Mesenchymal stem cell (in vitro differentiated cells and primary cell): ENCODE data around the gene HOXB1.

Source experiments
- DNase-seq: peaks from one replicate; pipeline ENCODE4 v3.0.0-alpha.2; 2013
- H2AFZ ChIP-seq: one replicate; pipeline ENCODE4 v1.6.1; 2013; ENCODE audit warnings: low read depth, mild to moderate bottlenecking, control low read depth, inconsistent platforms, low read length, moderate library complexity
- H2AK5ac ChIP-seq: 2 replicates; pipeline ENCODE4 v1.6.1; 2013; ENCODE audit warnings: low read length, moderate library complexity, mild to moderate bottlenecking, inconsistent platforms; ENCODE audit not compliant: severe bottlenecking
- H2BK120ac ChIP-seq: one replicate; pipeline ENCODE4 v1.6.1; 2013; ENCODE audit warnings: low read depth, mild to moderate bottlenecking, inconsistent platforms, low read length, moderate library complexity
- H2BK12ac ChIP-seq, 2 experiments: one replicate each; pipeline ENCODE4 v1.6.1; 2013; ENCODE audit warnings: inconsistent platforms in 2 of 2, low read length in 2 of 2, mild to moderate bottlenecking in 2 of 2, moderate library complexity in 2 of 2, control low read depth in 1 of 2
- H2BK15ac ChIP-seq: one replicate; pipeline ENCODE4 v1.6.1; 2013; ENCODE audit warnings: mild to moderate bottlenecking, low read depth, inconsistent platforms; ENCODE audit not compliant: poor library complexity, severe bottlenecking
- H2BK5ac ChIP-seq: 2 replicates; pipeline ENCODE4 v1.6.1; 2013; ENCODE audit warnings: low read depth, mild to moderate bottlenecking, low read length, control low read depth, inconsistent platforms; ENCODE audit not compliant: poor library complexity, severe bottlenecking
- H3K14ac ChIP-seq, 2 experiments: one replicate each; pipeline ENCODE4 v1.6.1; 2013; ENCODE audit warnings: inconsistent platforms in 2 of 2, low read length in 2 of 2, control low read depth in 1 of 2, mild to moderate bottlenecking in 1 of 2, moderate library complexity in 1 of 2
- H3K18ac ChIP-seq, 2 experiments: one replicate each; pipeline ENCODE4 v1.6.1; 2013; ENCODE audit warnings: inconsistent platforms in 2 of 2, low read length in 2 of 2, control low read depth in 1 of 2, low read depth in 1 of 2, mild to moderate bottlenecking in 1 of 2
- H3K23ac ChIP-seq, 2 experiments: one replicate each; pipeline ENCODE4 v1.6.1; 2013; ENCODE audit warnings: inconsistent platforms in 2 of 2, low read length in 2 of 2, mild to moderate bottlenecking in 2 of 2, moderate library complexity in 2 of 2, control low read depth in 1 of 2
- H3K27ac ChIP-seq: 2 replicates; pipeline ENCODE4 v1.5.1; 2013; ENCODE audit warnings: mild to moderate bottlenecking, moderate library complexity, low read length, control low read depth, inconsistent platforms; ENCODE audit not compliant: poor library complexity, severe bottlenecking
- H3K27me3 ChIP-seq, 2 experiments: 2 replicates each; pipeline versions ENCODE4 v1.6.1 to v1.7.0; 2013; ENCODE audit warnings: low read length in 2 of 2, mild to moderate bottlenecking in 2 of 2, moderate library complexity in 2 of 2, control low read depth in 1 of 2, inconsistent platforms in 1 of 2; ENCODE audit not compliant: control insufficient read depth in 1 of 2, insufficient read depth in 1 of 2
- H3K36me3 ChIP-seq, 2 experiments: 2 replicates each; pipeline versions ENCODE4 v1.6.1 to v1.7.0; 2013; ENCODE audit warnings: low read length in 2 of 2, control low read depth in 1 of 2, inconsistent platforms in 1 of 2, low read depth in 1 of 2, mild to moderate bottlenecking in 1 of 2; ENCODE audit not compliant: insufficient read depth in 2 of 2, control insufficient read depth in 1 of 2
- H3K4ac ChIP-seq, 2 experiments: one replicate each; pipeline ENCODE4 v1.6.1; 2013; ENCODE audit warnings: inconsistent platforms in 2 of 2, low read length in 2 of 2, mild to moderate bottlenecking in 2 of 2, moderate library complexity in 2 of 2, control low read depth in 1 of 2, low read depth in 1 of 2
- H3K4me1 ChIP-seq: 2 replicates; pipeline ENCODE4 v1.6.1; 2013; ENCODE audit warnings: low read depth, low read length, control low read depth; ENCODE audit not compliant: control insufficient read depth, insufficient read depth
- H3K4me2 ChIP-seq: 2 replicates; pipeline ENCODE4 v1.6.1; 2013; ENCODE audit warnings: low read length, mild to moderate bottlenecking, inconsistent platforms; ENCODE audit not compliant: poor library complexity, severe bottlenecking
- H3K4me3 ChIP-seq, 2 experiments: 2 replicates each; pipeline versions ENCODE4 v1.5.1 to v1.7.0; 2013; ENCODE audit warnings: low read length in 2 of 2, mild to moderate bottlenecking in 2 of 2, control low read depth in 1 of 2, low read depth in 1 of 2; ENCODE audit not compliant: insufficient read depth in 1 of 2
- H3K79me1 ChIP-seq: replicated peaks from 2 replicates; pipeline ENCODE4 v1.6.1; 2013; ENCODE audit warnings: mild to moderate bottlenecking, control low read depth, low read length, inconsistent platforms; ENCODE audit not compliant: poor library complexity, severe bottlenecking
- H3K9ac ChIP-seq: 2 replicates; pipeline ENCODE4 v1.7.0; 2013; ENCODE audit warnings: mild to moderate bottlenecking, low read length, moderate library complexity
- H3K9me3 ChIP-seq: 2 replicates; pipeline ENCODE4 v1.7.0; 2013; ENCODE audit warnings: mild to moderate bottlenecking, low read length; ENCODE audit not compliant: control insufficient read depth
- H4K8ac ChIP-seq: one replicate; pipeline ENCODE4 v1.6.1; 2013; ENCODE audit warnings: inconsistent platforms, mild to moderate bottlenecking, low read length, moderate library complexity
- H4K91ac ChIP-seq: one replicate; pipeline ENCODE4 v1.6.1; 2013; ENCODE audit warnings: mild to moderate bottlenecking, low read length, inconsistent platforms
- WGBS: methylation state at CpG from one replicate; pipeline ENCODE4 v1.1.7; 2013; ENCODE audit warnings: mixed read lengths; 5-methylcytosine and 5-hydroxymethylcytosine counted together

Gene HOXB1

GRCh38 chr17:48554412-48555257 is 23.8 kb upstream of the HOXB1 start:
- 15% methylated on average over 41 of the region's 44 CpGs for WGBS
- peaks cover 3% of the 10 kb centered on the region for H3K79me1 ChIP-seq

GRCh38 chr17:48553826-48554225 is 23.0 kb upstream of the HOXB1 start:
- H2BK15ac ChIP-seq = no peak overlapping the region
- no peak overlapping the region for H3K4ac ChIP-seq
- H3K4me3 ChIP-seq = peak overlapping the region in 1 of 2 experiments; percentile 76
- DNase-seq = peak; percentile 41
- H2BK120ac ChIP-seq = no peak overlapping the region
- H4K91ac ChIP-seq = no peak overlapping the region
- H3K36me3 ChIP-seq = peaks cover 27 to 33% of the 10 kb centered on the region in 2 experiments
- no peak overlapping the region for H4K8ac ChIP-seq
- H2AFZ ChIP-seq = no peak overlapping the region
- no peak overlapping the region for H3K14ac ChIP-seq
- H3K79me1 ChIP-seq = peaks cover 2% of the 10 kb centered on the region
- no peak overlapping the region for H3K4me2 ChIP-seq
- no peak overlapping the region for H2BK5ac ChIP-seq
- no peak overlapping the region for H3K18ac ChIP-seq
- H3K9ac ChIP-seq = peak overlapping the region; percentile 93
- WGBS = 23% methylated on average over 1 of the region's 1 CpG
- H3K23ac ChIP-seq = no peak overlapping the region
- H2BK12ac ChIP-seq = no peak overlapping the region
- no peaks in the 10 kb centered on the region for H3K27me3 ChIP-seq
- H3K4me1 ChIP-seq = peaks cover 40% of the 10 kb centered on the region
- peak overlapping the region; percentile 10 for H3K27ac ChIP-seq
- H2AK5ac ChIP-seq = no peak overlapping the region
- no peaks in the 10 kb centered on the region for H3K9me3 ChIP-seq

More at GRCh38 chr17:48554412-48555257, 23.8 kb upstream of the HOXB1 start:
- H2AK5ac ChIP-seq = peak overlapping the region; percentile 65
- H3K9ac ChIP-seq = peak overlapping the region; percentile 93
- H2BK120ac ChIP-seq = peak overlapping the region; percentile 94
- H2BK15ac ChIP-seq = peak overlapping the region; percentile 97
- peak overlapping the region; percentile 43 to 76 for H3K4me3 ChIP-seq
- H3K14ac ChIP-seq = no peak overlapping the region
- peak overlapping the region in 1 of 2 experiments; percentile 23 for H3K23ac ChIP-seq
- peak overlapping the region; percentile 96 for H4K91ac ChIP-seq
- peak overlapping the region; percentile 75 to 90 for H3K4ac ChIP-seq
- H3K27me3 ChIP-seq = no peaks in the 10 kb centered on the region
- H3K36me3 ChIP-seq = peaks cover 25 to 29% of the 10 kb centered on the region in 2 experiments
- no peak overlapping the region for H2AFZ ChIP-seq
- H2BK12ac ChIP-seq = peak overlapping the region; percentile 24 to 97
- no peaks in the 10 kb centered on the region for H3K9me3 ChIP-seq
- peaks cover 38% of the 10 kb centered on the region for H3K4me1 ChIP-seq
- DNase-seq = peak; percentile 52
- H3K27ac ChIP-seq = peak overlapping the region; percentile 57
- peak overlapping the region; percentile 89 to 94 for H3K18ac ChIP-seq
- peak overlapping the region; percentile 84 for H3K4me2 ChIP-seq
- H2BK5ac ChIP-seq = peak overlapping the region; percentile 49
- H4K8ac ChIP-seq = peak overlapping the region; percentile 98

- H3K27ac ChIP-seq = peak overlapping the region; percentile 10
- H2BK120ac ChIP-seq = peak overlapping the region; percentile 54
- H3K14ac ChIP-seq = peak overlapping the region in 1 of 2 experiments; percentile 10
- H3K4ac ChIP-seq = peak overlapping the region; percentile 19 to 24
- no peak overlapping the region for H2BK15ac ChIP-seq
- peak overlapping the region in 1 of 2 experiments; percentile 85 for H2BK12ac ChIP-seq
- peak overlapping the region in 1 of 2 experiments; percentile 3 for H3K23ac ChIP-seq
- H3K4me1 ChIP-seq = peaks cover 40% of the 10 kb centered on the region
- H2AK5ac ChIP-seq = peak overlapping the region; percentile 39
- H2BK5ac ChIP-seq = no peak overlapping the region
- WGBS = 28% methylated on average over 4 of the region's 5 CpGs
- H4K8ac ChIP-seq = peak overlapping the region; percentile 1
- H2AFZ ChIP-seq = no peak overlapping the region
- no peaks in the 10 kb centered on the region for H3K27me3 ChIP-seq
- H4K91ac ChIP-seq = no peak overlapping the region
- H3K4me3 ChIP-seq = peak overlapping the region in 1 of 2 experiments; percentile 76
- H3K36me3 ChIP-seq = peaks cover 27 to 32% of the 10 kb centered on the region in 2 experiments
- H3K79me1 ChIP-seq = peaks cover 2% of the 10 kb centered on the region
- H3K4me2 ChIP-seq = no peak overlapping the region
- H3K9me3 ChIP-seq = no peaks in the 10 kb centered on the region
- H3K9ac ChIP-seq = peak overlapping the region; percentile 93
- DNase-seq = no peak
- peak overlapping the region; percentile 40 to 76 for H3K18ac ChIP-seq
Observed at GRCh38 chr17:48553190-48553547, 22.4 kb upstream of the HOXB1 start.

GRCh38 chr17:48552466-48553189 is 21.8 kb upstream of the HOXB1 start:
- Histone ChIP-seq H3K18ac (peak overlapping the region; percentile 40 to 100), H3K9ac (peak overlapping the region; percentile 93), H2BK12ac (peak overlapping the region; percentile 6 to 99), H3K27ac (peak overlapping the region; percentile 10), H4K91ac (peak overlapping the region; percentile 16), H2BK5ac (no peak overlapping the region), H3K79me1 (peaks cover 2% of the 10 kb centered on the region), H3K4me3 (peak overlapping the region in 1 of 2 experiments; percentile 76), H3K4me1 (peaks cover 39% of the 10 kb centered on the region), H2BK120ac (peak overlapping the region; percentile 54), H3K9me3 (no peaks in the 10 kb centered on the region), H3K4me2 (no peak overlapping the region), H3K23ac (peak overlapping the region in 1 of 2 experiments; percentile 93), H3K27me3 (no peaks in the 10 kb centered on the region), H3K14ac (peak overlapping the region in 1 of 2 experiments; percentile 92), H2BK15ac (peak overlapping the region; percentile 73), H2AK5ac (peak overlapping the region; percentile 39), H2AFZ (no peak overlapping the region), H3K36me3 (peaks cover 25 to 33% of the 10 kb centered on the region in 2 experiments), H4K8ac (peak overlapping the region; percentile 92), H3K4ac (peak overlapping the region; percentile 24 to 93)
- WGBS = 41% methylated on average over 2 of the region's 11 CpGs
- DNase-seq = peak; percentile 70
